ENCODE measurements around the gene RIC8A.

DNA sequence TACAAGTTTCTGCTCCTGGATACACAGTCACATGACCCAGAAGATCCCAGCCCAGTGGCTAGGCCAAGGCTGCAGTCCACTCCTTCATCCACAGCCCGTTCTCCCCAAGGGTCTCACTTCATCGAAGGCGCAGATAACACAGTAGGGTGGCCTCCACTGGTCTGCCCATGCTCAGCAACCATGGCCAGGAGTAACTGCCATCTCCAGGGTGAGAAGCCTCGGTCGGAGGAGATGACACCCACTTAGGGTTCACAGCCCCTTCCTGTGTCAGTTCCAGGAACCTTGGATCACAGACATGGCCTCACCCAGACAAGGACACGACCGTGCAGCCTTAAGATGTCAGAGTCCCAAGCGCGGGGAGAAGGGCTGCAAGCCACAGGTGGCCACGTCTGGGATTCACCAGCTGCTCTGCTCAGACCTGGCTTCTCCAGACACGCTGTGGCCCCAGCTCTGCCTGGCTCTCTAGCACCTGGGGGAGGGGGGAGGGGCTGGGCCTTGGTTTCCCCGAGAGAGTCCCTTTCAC is 2.9 kb upstream of the RIC8A start:
- TF ChIP-seq CTCF (IDR thresholded peaks at IDR 0.05): no peak
- TF ChIP-seq POLR2A (IDR thresholded peaks at IDR 0.05): no peak
